HT-29 (cell line): ENCODE data around the gene GLMN. TPM values are rescaled to one million over a fixed set of nuclear protein-coding genes. Genes with fewer than 3 reads are reported as not detected.

ENCODE experiments used
- DNase-seq: peaks from one replicate; pipeline ENCODE4 v3.0.0-alpha.2; 2015; ENCODE audit warnings: low spot score
- total RNA-seq: library from RNA; depleted of rRNA; stranded (reverse); fragments of >200 nt; shearing (Covaris generic); gene quantifications from 2 replicates; pipeline ENCODE4 v1.2.3, GENCODE V29; 2014; rRNA removed

GLMN gene
- 2.3 and 3.2 TPM in 2 replicates for total RNA-seq

- peak; percentile 89 for DNase-seq
Observed at GRCh38 chr1:92298573-92299476, at the start of gene GLMN, which contains the start of gene RPAP2. Gene GLMN, minus strand, starts transcription at chr1:92298987. Its CDS starts 988 bp downstream, at chr1:92297999. Gene RPAP2, plus strand, starts transcription at chr1:92299059. Its CDS starts 15 bp downstream, at chr1:92299074.

GRCh38 chr1:92346866-92347640 is 48.3 kb upstream of the GLMN start:
- no peak for DNase-seq

- no peak for DNase-seq
Observed at GRCh38 chr1:92343061-92343460, 44.3 kb upstream of the GLMN start.

GRCh38 chr1:92342401-92342800 is 43.6 kb upstream of the GLMN start:
- DNase-seq = no peak

- no peak for DNase-seq
Observed at GRCh38 chr1:92340154-92340553, 41.4 kb upstream of the GLMN start.

GRCh38 chr1:92333668-92334067 is 34.9 kb upstream of the GLMN start:
- no peak for DNase-seq

- DNase-seq = no peak
Observed at GRCh38 chr1:92329347-92330129, 30.8 kb upstream of the GLMN start.

- DNase-seq = no peak
Observed at GRCh38 chr1:92327794-92328193, 29.0 kb upstream of the GLMN start.

- DNase-seq = no peak
Observed at GRCh38 chr1:92326681-92327080, 27.9 kb upstream of the GLMN start.

GRCh38 chr1:92324784-92325183 is 26.0 kb upstream of the GLMN start:
- no peak for DNase-seq

- no peak for DNase-seq
Observed at GRCh38 chr1:92323473-92324453, 25.0 kb upstream of the GLMN start.

GRCh38 chr1:92317836-92318493 is 19.2 kb upstream of the GLMN start:
- DNase-seq = no peak

- DNase-seq = no peak
Observed at GRCh38 chr1:92315766-92316599, 17.2 kb upstream of the GLMN start.

GRCh38 chr1:92314024-92314423 is 15.2 kb upstream of the GLMN start:
- no peak for DNase-seq

- peak; percentile 47 for DNase-seq
Observed at GRCh38 chr1:92310185-92310597, 11.4 kb upstream of the GLMN start.

GRCh38 chr1:92307980-92308379 is 9.2 kb upstream of the GLMN start:
- DNase-seq = no peak

- DNase-seq = no peak
Observed at GRCh38 chr1:92306020-92306419, 7.2 kb upstream of the GLMN start.

GRCh38 chr1:92301021-92301420 is 2.2 kb upstream of the GLMN start:
- DNase-seq = no peak
